Midbrain (tissue), 1 donor: ENCODE measurements around the gene ZNF506.
A peak's percentile ranks its signal among the peaks of the same experiment; 100 is the strongest.
"Not testable (repeated sequence)": the region's sequence is repeated elsewhere in the genome, so short reads cannot be mapped to it uniquely, and the experiment has no call there.

ENCODE experiments used
- DNase-seq: peaks from one replicate; lab custom pipeline; 2025; lab: John Stamatoyannopoulos, UW

ZNF506 gene

DNA sequence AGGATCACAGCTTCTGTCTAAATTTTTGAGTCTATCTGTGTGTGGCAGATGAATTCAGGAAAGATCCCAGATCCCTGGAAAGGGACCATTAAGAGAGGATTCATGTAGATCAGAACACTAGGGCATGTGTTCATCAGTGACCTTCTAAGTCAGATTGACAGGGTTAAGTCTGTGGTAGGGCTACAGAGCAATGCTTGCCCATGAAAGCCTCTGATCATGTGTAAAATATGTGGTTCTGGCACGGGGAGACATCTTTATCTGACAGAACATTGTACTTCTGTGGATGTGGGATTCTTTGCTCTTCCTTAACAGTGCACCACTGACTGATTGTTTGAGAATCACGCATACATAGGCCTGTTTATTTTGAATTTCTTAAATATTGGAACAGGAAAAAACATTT is 42.9 kb downstream of the ZNF506 start:
- DNase-seq, result no peak

DNA sequence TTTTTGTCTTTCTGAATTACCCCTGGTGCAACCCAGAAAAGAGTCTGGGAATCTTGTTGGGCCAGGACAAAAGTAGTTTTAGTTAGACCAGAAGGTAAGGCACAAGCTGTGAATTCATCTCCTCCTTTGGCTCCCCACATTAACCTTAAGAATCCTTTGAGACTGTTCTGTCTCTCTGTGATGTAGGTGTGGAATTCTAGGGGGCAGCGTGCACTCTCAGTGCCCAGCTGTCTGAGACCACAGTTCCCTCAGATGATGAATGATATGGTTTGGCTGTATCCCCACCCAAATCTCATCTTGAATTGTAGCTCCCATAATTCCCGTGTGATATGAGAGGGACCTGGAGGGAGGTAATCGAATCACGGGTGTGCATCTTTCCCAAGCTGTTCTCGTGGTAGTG is 43.9 kb downstream of the ZNF506 start:
- no peak for DNase-seq

DNA sequence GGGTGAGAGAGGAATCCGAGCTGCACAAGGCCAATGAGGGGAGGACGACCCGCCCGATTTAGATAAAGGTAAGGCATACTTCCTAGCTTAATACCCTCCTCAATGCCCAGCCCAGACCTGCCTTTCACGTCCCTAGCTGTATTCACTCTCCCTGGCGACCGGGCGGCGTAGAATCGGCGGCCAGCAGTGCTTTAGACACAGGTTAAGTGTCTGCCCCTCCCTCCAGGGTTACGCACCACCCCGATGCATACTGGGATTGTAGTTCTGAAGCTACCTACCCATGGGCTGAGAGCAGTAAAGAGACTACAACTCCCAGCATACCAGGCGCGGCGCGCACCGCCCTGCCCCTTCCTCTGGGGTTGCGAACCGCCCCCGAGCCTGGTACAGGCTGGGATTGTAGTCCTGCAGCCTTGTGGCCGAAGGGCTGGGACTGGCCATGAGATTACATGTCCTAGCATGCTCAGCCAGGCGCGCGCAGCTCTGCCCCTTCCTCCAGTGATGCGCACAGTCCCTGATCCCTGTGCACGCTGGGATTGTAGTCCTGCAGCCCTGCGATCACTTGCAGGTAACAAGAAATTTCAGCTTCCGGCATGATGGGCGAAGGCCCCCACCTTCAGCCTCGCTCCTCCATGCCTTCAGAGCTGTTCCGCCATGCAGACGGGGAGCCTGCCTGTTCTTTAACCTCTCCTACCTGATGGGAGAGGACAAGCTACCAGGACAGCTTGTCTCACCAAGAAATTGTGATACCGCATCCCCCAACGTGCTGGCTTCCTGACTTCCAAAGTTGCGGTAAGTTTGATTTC is 45.1 kb downstream of the ZNF506 start:
- DNase-seq, result peak; percentile 98

DNA sequence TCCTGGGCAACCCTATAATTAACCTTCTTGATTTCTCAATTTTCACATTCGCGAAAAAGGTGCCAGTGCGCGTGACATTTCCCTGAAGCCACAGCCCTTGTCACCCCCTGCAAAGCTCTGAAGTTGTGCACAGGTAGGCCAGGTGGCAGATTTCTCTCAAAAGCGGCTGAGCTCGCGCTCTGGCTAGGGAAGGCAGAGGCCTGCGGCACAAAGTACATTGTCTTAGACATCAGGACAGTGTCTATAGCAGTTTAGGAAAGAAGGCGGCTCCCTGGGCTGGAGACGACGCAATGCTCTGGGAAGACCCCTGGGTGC is 45.7 kb downstream of the ZNF506 start:
- DNase-seq, result no peak

DNA sequence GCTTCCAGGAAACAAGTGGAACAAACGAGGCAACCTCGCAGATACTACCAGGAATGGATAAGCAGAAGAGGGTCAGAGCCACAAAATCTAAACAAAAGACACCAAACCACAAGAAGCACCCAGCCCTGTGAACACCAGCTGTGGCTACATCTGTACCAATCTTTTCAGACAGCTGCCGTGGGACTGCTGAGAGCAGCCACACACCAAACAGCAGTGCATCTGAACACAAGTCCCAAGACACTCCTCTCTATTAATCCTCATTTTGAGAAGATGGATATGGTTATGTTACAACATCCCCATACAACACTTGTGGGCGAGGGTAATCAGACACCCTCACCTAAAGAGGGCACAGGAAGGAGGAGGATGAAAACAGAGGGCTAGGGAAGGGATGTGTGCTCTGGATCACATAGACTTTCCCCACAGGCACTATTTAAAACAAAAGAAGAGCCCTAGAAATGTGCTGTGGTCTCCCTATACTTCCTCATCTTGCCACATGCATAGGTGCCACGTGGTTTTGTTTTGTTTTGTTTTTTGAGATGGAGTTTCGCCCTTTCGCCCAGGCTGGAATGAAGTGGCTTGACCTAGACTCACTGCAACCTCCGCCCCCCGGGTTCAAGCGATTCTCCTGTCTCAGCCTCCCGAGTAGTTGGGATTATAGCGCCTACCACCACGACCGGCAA is 47.1 kb downstream of the ZNF506 start:
- no peak for DNase-seq

DNA sequence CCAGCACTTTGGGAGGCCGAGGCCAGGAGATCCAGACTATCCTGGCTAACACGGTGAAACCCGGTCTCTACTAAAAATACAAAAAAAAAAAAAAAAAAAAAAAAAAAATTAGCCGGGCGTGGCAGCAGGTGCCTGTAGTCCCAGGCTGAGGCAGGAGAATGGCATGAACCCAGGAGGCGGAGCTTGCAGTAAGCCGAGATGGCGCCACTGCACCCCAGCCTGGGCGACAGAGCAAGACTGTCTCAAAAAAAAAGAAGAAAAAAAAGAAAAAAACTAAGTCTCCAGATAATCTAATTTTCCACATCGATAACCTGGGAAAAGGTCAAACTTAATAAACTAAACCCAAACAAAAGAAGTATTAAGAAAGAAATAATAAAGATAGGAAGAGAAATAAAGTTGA is 49.6 kb downstream of the ZNF506 start:
- not testable (repeated sequence) for DNase-seq

DNA sequence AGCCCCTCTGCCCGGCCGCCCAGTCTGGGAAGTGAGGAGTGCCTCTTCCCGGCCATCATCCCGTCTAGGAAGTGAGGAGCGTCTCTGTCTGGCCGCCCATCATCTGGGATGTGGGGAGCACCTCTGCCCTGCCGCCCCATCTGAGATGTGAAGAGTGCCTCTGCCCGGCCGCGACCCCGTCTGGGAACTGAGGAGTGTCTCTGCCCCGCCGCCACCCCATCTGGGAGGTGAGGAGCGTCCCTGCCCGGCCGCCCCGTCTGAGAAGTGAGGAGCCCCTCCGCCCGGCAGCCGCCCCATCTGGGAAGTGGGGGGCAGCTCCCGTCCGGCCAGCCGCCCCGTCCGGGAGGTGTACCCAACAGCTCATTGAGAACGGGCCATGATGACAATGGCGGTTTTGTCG is 51.6 kb downstream of the ZNF506 start:
- not testable (repeated sequence) for DNase-seq

DNA sequence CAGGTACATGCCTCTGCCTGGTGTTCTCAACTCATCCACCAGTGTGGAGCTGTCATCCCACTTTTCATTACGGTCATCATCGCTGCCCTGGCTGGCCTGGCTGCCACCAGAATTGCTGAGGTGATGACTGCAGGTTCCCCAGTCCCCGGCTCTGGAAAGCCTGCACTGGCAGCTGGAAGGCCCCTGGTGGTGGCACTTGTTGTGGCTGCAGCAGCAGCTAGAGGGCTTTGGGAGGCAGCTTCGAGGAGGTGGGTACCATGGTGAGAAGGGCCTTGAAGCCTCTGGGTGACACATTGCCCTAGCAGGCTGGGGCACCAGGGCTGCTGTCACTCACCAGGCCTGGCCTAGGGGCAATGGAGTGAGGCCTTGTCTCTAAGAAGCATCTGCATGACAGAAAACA is 63.4 kb downstream of the ZNF506 start:
- no peak for DNase-seq

DNA sequence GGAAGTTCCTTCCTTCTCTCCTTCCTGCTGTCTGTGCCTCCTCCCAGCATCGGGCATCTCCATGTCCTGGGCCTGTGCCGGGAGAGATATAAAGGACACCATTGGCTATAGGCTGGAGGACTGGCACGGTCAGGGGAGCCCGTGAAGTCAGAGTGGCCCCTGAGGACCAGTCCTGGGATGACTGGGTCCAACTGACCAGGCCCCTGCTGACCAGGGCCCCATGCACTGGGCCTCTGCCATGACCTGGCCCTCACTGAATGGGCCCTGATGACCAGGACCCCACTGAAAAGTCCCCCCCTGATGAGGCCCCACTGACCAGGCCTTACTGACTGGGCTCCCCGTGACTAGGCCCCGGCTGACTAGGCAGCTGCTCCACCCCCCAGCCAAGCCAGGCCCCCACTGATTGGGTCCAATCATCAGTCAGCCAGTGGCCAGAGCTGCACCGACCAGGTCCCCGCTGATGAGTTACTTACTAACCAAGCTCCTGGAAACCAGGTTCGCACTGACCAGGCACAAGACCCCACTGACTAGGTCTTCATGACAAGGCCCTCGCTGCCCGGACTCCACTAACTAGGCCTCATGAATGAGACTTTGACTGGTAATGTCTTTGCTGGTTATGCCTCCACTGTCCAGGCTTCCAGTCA is 68.7 kb downstream of the ZNF506 start:
- no peak for DNase-seq

DNA sequence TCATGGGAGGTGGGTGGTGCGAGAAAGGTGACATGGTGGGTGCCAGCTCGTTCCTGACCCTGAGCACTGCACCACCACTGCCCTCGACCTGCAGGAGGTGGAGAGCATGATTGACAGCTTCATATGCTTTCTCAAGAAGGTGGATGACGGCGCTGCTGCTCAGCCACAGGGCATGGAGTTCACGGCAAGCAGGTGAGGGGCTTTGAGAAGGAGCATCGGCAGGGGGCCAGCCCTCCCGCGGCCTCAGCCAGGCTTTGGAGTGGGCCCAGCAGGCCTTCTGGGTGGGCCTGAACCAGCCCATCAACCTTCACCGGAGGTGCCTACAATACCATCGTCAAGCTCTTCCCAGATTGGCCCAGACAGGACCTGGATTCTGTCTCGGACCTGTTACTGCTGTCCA is 69.7 kb downstream of the ZNF506 start:
- no peak for DNase-seq

DNA sequence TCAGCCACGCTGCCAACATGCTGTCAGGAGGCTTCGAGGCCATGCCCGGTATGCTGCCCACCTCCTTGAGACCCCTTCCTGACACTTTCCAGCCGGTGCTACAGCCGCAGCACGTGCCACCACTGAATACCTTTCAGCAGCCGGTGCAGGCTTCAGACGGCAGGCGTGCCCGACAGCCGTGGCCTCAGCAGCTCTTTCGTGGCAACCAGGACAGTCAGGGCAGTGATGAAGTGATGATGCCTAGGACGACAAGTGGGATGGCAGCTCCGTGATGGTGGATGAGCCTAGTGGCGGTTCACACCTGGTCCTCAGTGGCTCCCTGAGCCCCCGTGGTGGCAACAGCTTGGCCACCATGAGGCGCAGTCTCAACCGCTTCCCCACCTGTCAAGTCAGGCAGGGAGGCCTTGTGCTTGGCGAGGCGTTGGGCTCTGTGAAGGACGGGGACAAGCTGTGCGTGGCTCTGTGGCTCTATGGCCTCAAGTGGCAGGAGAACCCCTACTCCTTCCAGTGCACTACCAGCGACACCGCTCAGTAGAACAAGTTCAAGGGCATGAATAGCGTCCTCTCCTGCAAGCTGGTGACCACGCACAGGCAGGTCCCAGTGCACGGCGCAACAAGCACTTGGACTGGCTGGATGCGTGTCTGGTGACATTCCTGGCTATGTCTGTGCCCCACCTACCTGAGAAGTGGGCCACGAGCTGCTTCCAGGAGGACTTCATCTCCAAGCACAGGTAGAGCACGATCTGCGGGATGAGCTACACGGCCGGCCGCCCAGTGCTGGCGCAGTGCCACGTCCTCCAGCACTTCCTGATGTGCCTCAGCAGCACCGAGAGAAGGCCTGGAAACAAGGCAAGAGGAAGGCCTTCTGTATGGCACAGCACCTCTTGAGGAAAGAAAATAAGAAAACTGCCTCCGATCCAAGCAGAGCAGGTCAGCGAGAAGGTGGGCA is 70.4 kb downstream of the ZNF506 start:
- DNase-seq, result no peak

DNA sequence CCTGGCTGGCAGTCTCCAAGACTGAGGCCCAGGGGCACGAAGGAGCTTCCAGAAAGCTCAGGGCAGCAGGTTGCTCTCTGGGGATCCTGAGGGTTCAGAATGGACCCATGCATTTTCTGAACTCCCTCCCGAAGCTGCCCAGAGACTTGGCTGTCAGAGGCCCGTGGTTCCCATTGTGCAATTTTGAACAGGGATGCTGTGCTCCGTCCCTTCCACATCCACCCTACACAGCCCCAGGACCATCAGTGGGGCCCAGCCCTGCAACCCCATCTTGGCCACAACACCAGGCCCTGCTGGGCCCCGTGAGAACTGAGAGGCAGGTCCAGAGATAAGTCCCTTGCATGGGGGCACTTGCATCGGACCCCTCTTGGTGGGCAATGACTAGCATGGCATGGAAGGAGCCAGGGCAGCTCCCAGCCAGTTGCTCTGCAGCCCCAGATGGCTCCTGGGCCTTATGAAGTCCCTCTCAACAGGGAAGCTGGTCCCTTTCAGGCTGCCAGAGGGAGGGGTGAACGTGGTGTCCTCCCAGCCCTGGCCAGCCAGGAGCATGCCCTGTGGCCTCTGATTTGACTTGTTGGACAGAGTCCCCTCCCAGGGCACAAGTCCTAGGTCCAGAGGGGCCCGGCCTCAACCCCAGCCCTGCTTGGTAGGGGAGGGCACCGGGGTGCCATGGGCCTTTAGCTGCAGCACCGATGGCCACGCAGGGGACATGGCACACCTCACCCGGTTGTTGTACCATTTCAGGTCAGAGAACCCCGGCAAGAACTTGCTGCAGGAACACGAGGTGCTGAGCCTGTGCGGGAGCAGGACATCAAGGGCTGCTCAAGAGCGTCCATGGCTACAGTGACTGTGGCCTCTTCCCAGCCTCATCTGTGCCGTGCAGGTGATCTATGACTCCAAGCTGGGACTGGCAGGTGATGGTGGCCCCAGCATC is 71.4 kb downstream of the ZNF506 start:
- no peak for DNase-seq

DNA sequence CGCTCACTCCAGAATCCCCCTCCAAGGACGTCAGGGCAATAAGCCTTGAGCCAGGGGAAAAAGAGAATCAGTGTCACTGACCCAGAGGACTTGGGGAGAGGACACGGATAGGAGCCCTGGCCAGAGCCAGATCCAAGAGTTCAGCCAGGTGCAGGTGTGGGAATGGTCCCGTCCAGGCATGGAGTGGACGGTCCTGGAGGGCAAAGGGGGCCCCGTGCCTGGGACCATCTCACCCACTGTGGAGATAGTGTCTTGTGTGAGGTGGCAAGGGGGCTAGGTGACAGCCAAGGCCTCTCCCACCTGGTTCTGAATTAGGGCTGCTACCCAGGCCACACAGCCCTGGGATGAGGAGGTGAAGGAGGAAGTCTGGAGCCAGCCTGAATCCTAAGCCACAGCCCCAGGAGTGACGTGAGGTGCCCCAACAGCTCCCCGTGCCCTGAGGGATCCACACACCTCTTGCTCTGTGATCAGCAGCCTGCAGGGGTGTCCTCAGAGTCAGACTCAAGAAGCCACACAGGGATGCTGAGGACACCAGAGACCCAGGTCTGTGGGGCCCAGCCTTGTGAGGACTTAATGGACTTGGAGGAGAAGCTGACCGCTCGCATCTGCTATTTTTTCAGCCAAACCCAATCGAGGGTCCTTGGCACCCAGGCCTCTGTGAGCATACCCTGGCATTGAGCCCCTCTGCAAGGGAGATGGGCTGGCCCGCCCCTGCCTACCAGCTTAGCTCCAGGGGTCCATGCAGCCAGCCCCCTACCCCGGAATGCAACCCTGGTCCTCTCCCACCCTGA is 72.2 kb downstream of the ZNF506 start:
- no peak for DNase-seq

DNA sequence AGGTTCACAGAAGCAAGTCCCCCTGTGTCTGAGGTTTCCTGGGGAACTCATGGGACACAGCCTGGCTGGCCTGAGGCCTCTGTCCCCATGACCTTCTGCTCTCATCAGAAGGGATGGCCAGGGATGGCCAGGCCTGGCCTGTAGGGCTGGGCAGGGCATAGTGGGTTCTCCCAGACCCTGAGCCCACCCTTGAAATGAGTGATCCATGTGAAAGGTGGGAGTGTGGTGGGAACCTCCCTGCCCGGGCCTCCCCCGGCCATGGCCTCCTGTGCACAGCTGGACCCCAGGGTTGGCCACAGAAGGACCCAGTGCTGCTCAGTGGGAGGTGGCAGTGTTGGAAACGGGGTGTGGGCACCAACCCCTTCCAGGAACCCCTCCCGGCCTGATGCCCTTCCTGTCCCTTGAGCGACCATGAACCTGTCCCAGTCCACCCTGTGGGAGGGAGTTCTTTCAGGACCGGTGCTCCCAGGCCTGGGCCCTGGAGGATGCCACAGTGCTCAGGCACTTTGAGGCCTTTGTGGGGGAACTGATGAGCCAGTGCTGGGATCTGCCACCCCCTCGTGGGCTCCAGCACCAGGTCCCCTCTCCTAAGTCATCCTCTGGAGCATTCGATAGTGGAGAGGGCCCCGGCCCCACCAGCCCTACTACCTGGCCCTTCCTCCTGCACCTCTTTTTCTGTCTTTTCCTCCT is 73.2 kb downstream of the ZNF506 start:
- no peak for DNase-seq

DNA sequence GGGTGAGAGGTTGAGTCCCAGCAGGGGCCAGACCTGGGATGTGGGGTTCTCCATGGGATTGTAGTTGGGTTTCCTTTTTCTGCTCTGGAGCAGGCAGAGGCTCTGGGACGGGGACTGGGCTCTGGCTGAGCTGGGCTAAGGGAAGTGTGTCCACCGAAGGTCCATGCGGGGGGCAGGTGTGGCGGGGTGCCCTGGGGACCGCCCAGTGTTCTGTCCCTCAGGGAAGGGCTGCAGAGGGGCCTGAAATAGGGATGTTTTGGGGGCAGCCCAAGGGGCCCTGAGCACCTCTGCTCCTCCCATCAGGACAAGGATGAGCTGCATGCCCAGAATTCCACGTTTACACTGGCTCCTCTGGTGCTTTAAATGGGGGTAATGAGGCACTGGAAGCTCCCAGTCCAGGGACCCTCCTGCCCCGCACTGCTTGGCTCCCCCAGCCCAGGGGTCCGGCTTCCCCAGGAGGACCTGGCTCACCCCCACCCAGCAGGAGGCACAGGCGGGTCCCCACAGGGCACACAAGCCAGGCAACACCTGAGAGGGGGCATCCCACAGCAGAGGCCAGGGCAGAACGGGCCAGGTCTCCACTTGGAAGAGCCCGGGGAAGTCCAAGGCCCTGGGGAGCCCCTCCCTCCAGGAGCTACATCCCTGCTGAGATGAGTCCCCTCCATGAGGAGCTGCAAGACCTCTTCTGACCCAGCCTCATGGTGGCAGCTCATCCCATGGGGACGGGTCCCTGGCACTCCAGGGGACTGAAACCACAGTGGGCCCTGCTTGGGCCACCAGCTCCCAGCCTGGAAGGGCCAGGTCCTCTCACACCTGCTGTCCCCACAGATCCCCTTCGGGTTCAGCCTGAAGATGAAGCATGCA is 74.0 kb downstream of the ZNF506 start:
- no peak for DNase-seq

DNA sequence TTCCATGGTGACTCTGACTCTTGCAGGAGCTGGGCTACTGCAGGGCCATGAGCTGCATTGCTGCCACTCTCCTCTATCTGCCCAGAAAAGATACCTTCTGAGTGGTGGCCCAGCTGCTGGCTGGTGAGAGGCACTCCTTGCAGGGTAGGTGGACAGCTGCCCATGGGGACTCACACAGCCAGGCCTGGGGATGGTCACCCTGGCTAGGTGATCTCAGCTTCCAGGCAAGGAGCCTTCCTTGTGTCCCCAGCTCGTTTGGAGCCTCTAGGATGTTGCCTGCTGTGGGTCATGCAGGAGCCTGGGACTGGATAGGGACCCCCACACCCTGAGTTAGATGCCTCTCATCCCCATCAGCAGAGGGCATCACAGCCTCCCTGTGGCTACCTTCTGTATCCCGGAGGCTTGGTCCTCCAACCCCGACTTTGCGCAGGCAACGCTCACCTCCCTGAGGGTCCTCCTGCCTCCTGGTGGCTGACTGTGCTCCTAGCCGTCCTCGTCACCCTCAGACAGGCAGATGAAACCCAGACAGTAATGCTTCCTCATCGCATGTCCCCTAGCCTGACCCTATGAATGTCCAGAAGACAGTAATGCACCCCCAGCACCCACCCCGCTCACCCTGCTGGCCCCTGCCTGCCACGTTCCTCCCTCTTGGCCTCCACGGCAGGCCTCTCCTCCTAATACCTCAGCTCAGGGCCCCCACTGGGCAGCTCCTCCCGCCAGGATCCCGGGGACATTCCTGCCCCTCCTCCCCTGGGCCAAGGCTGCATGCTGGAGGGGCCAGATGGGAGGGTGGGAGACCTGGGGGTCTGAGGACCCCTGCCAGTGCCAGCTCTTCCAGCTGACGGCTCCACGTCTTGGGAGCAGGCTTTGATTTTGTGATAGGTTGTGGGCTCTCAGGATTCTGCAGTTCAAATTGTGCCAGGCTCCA is 75.0 kb downstream of the ZNF506 start:
- no peak for DNase-seq

DNA sequence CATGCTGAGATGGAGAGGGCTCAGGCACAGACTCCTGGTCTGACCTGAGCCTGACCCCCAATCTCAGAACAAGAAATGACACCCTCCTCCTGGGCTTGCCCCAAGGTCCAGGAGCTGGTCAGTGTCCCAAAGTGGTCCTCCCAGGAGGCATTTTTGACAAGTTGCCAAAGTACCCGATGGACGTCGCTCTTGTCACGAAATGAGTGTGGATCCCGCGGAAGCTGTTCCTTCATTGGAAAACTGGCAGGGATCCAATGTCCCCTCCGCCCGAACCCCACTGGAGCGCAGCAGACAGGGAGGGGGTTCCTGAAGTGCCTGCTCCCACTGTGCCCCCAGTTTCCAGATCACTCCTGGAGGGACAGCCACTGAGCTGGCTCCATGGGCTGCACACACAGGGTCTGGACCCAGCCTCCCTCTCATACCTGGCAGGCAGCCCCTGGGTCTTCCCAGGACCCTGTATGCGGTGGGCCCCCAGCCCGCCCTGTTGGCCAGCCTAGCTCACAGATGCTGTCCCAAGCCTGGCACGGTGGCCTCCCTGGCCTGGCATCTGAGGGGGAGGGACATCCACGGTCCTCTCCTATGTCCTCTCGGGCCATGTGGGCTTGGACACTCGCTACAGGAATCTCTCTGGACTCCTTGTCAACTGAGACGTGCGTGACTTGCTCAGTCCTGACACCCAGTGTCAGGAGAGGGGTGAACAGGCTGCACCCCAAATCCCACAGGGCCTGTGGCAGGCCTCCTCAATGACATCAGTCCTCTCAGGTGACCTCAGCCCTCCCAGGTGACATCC is 75.9 kb downstream of the ZNF506 start:
- DNase-seq, result no peak
